H9 (cell line): Measurements from ENCODE around the gene GPHA2. TPM values are rescaled to one million over a fixed set of nuclear protein-coding genes. Genes with fewer than 3 reads are reported as not detected.
A peak's percentile ranks its signal among the peaks of the same experiment; 100 is the strongest.

Experiments used
- DNase-seq: peaks from one replicate; pipeline ENCODE4 v3.0.0-alpha.2; 2017
- H2AFZ ChIP-seq: one replicate; pipeline ENCODE4 v1.6.1; 2013; ENCODE audit warnings: mild to moderate bottlenecking, low read length, control low read depth, moderate library complexity
- H2AK5ac ChIP-seq: 2 replicates; pipeline ENCODE4 v1.6.1; 2013; ENCODE audit warnings: low read length, control low read depth, mixed read lengths; ENCODE audit not compliant: insufficient read length
- H2BK120ac ChIP-seq: one replicate; pipeline ENCODE4 v1.6.1; 2013; ENCODE audit warnings: low read depth, mild to moderate bottlenecking, low read length, control low read depth, inconsistent platforms; ENCODE audit not compliant: poor library complexity, severe bottlenecking
- H2BK12ac ChIP-seq: 2 replicates; pipeline ENCODE4 v1.6.1; 2013; ENCODE audit warnings: low read length, control low read depth, mixed read lengths, low read depth; ENCODE audit not compliant: insufficient read length
- H2BK15ac ChIP-seq: 2 replicates; pipeline ENCODE4 v1.6.1; 2013; ENCODE audit warnings: low read depth, low read length, control low read depth
- H2BK20ac ChIP-seq: one replicate; pipeline ENCODE4 v1.6.1; 2013; ENCODE audit warnings: low read depth, mild to moderate bottlenecking, low read length, control low read depth, inconsistent platforms; ENCODE audit not compliant: poor library complexity, severe bottlenecking
- H2BK5ac ChIP-seq: 2 replicates; pipeline ENCODE4 v1.6.1; 2013; ENCODE audit warnings: low read length, control low read depth, mixed read lengths; ENCODE audit not compliant: insufficient read length
- H3K14ac ChIP-seq: 2 replicates; pipeline ENCODE4 v1.6.1; 2013; ENCODE audit warnings: low read length, control low read depth; ENCODE audit not compliant: insufficient read depth
- H3K18ac ChIP-seq: 2 replicates; pipeline ENCODE4 v1.6.1; 2013; ENCODE audit warnings: low read depth, mild to moderate bottlenecking, mixed read lengths, low read length, control low read depth; ENCODE audit not compliant: insufficient read length
- H3K23ac ChIP-seq: 2 replicates; pipeline ENCODE4 v1.6.1; 2013; ENCODE audit warnings: low read length, control low read depth, mixed read lengths, low read depth; ENCODE audit not compliant: insufficient read length
- H3K23me2 ChIP-seq: 2 replicates; pipeline ENCODE4 v1.6.1; 2013; ENCODE audit warnings: low read depth, mild to moderate bottlenecking, mixed read lengths, low read length, control low read depth; ENCODE audit not compliant: insufficient read length, poor library complexity, severe bottlenecking
- H3K27ac ChIP-seq: 2 replicates; pipeline ENCODE4 v1.5.1; 2013; ENCODE audit warnings: low read length, control low read depth, mixed read lengths, low read depth; ENCODE audit not compliant: insufficient read length
- H3K27me3 ChIP-seq: 2 replicates; pipeline ENCODE4 v1.6.1; 2013; ENCODE audit warnings: low read length, control low read depth, inconsistent platforms; ENCODE audit not compliant: insufficient read depth
- H3K4ac ChIP-seq: 2 replicates; pipeline ENCODE4 v1.6.1; 2013; ENCODE audit warnings: low read depth, mild to moderate bottlenecking, control low read depth, inconsistent platforms, low read length, moderate library complexity
- H3K4me1 ChIP-seq: 2 replicates; pipeline ENCODE4 v1.6.1; 2013; ENCODE audit warnings: low read length, control low read depth, inconsistent platforms; ENCODE audit not compliant: insufficient read depth
- H3K4me2 ChIP-seq: 2 replicates; pipeline ENCODE4 v1.6.1; 2013; ENCODE audit warnings: low read length, control low read depth, mixed read lengths; ENCODE audit not compliant: insufficient read length, insufficient read depth
- H3K56ac ChIP-seq: 2 replicates; pipeline ENCODE4 v1.6.1; 2013; ENCODE audit warnings: low read depth, mild to moderate bottlenecking, mixed read lengths, low read length, control low read depth; ENCODE audit not compliant: insufficient read length
- H3K79me1 ChIP-seq: 2 replicates; pipeline ENCODE4 v1.6.1; 2013; ENCODE audit warnings: low read depth, mild to moderate bottlenecking, moderate library complexity, low read length, control low read depth, inconsistent platforms; ENCODE audit not compliant: insufficient read depth, poor library complexity, severe bottlenecking
- H3K79me2 ChIP-seq: 2 replicates; pipeline ENCODE4 v1.6.1; 2013; ENCODE audit warnings: low read length, control low read depth, inconsistent platforms; ENCODE audit not compliant: insufficient read depth
- H3K9ac ChIP-seq: 2 replicates; pipeline ENCODE4 v1.6.1; 2013; ENCODE audit warnings: low read length, control low read depth, mixed read lengths; ENCODE audit not compliant: insufficient read length; ENCODE audit errors: extremely low read depth
- H3K9me3 ChIP-seq: one replicate; pipeline ENCODE4 v1.6.1; 2013; ENCODE audit warnings: low read depth, low read length, inconsistent platforms; ENCODE audit not compliant: control insufficient read depth
- H3T11ph ChIP-seq: one replicate; pipeline ENCODE4 v1.6.1; 2013; ENCODE audit warnings: mild to moderate bottlenecking, low read length, control low read depth, inconsistent platforms
- H4K20me1 ChIP-seq: one replicate; pipeline ENCODE4 v1.6.1; 2013; ENCODE audit not compliant: control insufficient read depth, insufficient read length, insufficient read depth
- H4K5ac ChIP-seq: 2 replicates; pipeline ENCODE4 v1.6.1; 2013; ENCODE audit warnings: low read depth, mild to moderate bottlenecking, mixed read lengths, low read length, control low read depth; ENCODE audit not compliant: insufficient read length
- H4K8ac ChIP-seq: replicated peaks from 2 replicates; pipeline ENCODE4 v1.6.1; 2013; ENCODE audit warnings: low read length, control low read depth, mixed read lengths, low read depth; ENCODE audit not compliant: insufficient read length
- H4K91ac ChIP-seq: 2 replicates; pipeline ENCODE4 v1.6.1; 2013; ENCODE audit warnings: low read depth, mild to moderate bottlenecking, moderate library complexity, mixed read lengths, low read length, control low read depth; ENCODE audit not compliant: insufficient read length
- H3K27ac Mint-ChIP-seq, 3 experiments: 2 replicates in 2 of 3; 3 replicates in 1 of 3; pipeline ENCODE4 v1.8.0; 2020 to 2021; ENCODE audit warnings: mixed read lengths in 3 of 3, mild to moderate bottlenecking in 1 of 3, moderate library complexity in 1 of 3
- H3K27me3 Mint-ChIP-seq: 2 replicates; pipeline ENCODE4 v1.8.0; 2021; ENCODE audit warnings: low read depth, mild to moderate bottlenecking, moderate library complexity, mixed read lengths
- H3K36me3 Mint-ChIP-seq, 3 experiments: 2 replicates in 2 of 3; 3 replicates in 1 of 3; pipeline ENCODE4 v1.8.0; 2020 to 2021; ENCODE audit warnings: low read depth in 3 of 3, mixed read lengths in 3 of 3; ENCODE audit not compliant: insufficient read depth in 1 of 3
- H3K4me1 Mint-ChIP-seq, 2 experiments: 2 replicates each; pipeline ENCODE4 v1.8.0; 2020; ENCODE audit warnings: mixed read lengths in 2 of 2
- H3K4me3 Mint-ChIP-seq, 2 experiments: 2 replicates in 1 of 2; 3 replicates in 1 of 2; pipeline ENCODE4 v1.8.0; 2020 to 2021; ENCODE audit warnings: mild to moderate bottlenecking in 2 of 2, mixed read lengths in 2 of 2, moderate library complexity in 1 of 2
- H3K9me3 Mint-ChIP-seq, 2 experiments: 2 replicates in 1 of 2; 3 replicates in 1 of 2; pipeline ENCODE4 v1.8.0; 2020; ENCODE audit warnings: mild to moderate bottlenecking in 2 of 2, mixed read lengths in 2 of 2, moderate library complexity in 1 of 2
- CTCF ChIP-seq: fragments of 200-600 bp; sonication (generic); conservative IDR thresholded peaks from 3 replicates; pipeline ENCODE4 v1.8.0; 2021; ENCODE audit warnings: antibody characterized with exemption, mild to moderate bottlenecking
- WGBS: extraction: QIAGEN DNeasy Blood & Tissue Kit; methylation state at CpG from one replicate; pipeline ENCODE4 v1.1.7; 2013; ENCODE audit warnings: missing lambda C conversion rate, low lambda C conversion rate, mixed read lengths; ENCODE audit not compliant: insufficient read length; ENCODE audit errors: extremely low coverage; 5-methylcytosine and 5-hydroxymethylcytosine counted together
- total RNA-seq: library from RNA; stranded (reverse); gene quantifications from 2 replicates; pipeline ENCODE4 v1.2.1, GENCODE V29; 2021

The GPHA2 gene
- total RNA-seq, 1 experiment from 2014 or later = 2.1 TPM

GRCh38 chr11:64947208-64947814, 11.6 kb upstream of the GPHA2 start:
- Histone ChIP-seq H3T11ph (no peak overlapping the region), H2BK20ac (no peak overlapping the region), H4K5ac (no peak overlapping the region), H3K9me3 (no peaks in the 10 kb centered on the region), H2BK5ac (no peak overlapping the region), H3K4ac (no peak overlapping the region), H3K9ac (no peak overlapping the region), H2BK12ac (no peak overlapping the region), H3K23me2 (no peaks in the 10 kb centered on the region), H4K91ac (no peak overlapping the region), H3K79me1 (no peaks in the 10 kb centered on the region), H3K4me2 (no peak overlapping the region), H3K23ac (no peak overlapping the region), H3K27ac (no peak overlapping the region), H4K20me1 (no peaks in the 10 kb centered on the region), H2BK120ac (no peak overlapping the region), H3K18ac (no peak overlapping the region), H3K27me3 (no peaks in the 10 kb centered on the region), H2AFZ (peak overlapping the region; percentile 17), H2AK5ac (no peak overlapping the region), H3K4me1 (no peaks in the 10 kb centered on the region), H3K56ac (no peak overlapping the region), H2BK15ac (no peak overlapping the region), H4K8ac (no peak overlapping the region), H3K79me2 (no peaks in the 10 kb centered on the region), H3K14ac (no peak overlapping the region)
- Mint-ChIP-seq H3K27ac (no peak overlapping the region), H3K4me3 (no peak overlapping the region), H3K9me3 (no peaks in the 10 kb centered on the region), H3K36me3 (no peaks in the 10 kb centered on the region), H3K4me1 (no peaks in the 10 kb centered on the region), H3K27me3 (peaks cover 19% of the 10 kb centered on the region)
- no CpG with 5 or more reads among the region's 5 CpGs for WGBS
- TF ChIP-seq CTCF = no peak
- DNase-seq = no peak
